ENCODE data around the gene MCHR1.
"Not testable (repeated sequence)": the region's sequence is repeated elsewhere in the genome, so short reads cannot be mapped to it uniquely, and the experiment has no call there.

Gene MCHR1

DNA sequence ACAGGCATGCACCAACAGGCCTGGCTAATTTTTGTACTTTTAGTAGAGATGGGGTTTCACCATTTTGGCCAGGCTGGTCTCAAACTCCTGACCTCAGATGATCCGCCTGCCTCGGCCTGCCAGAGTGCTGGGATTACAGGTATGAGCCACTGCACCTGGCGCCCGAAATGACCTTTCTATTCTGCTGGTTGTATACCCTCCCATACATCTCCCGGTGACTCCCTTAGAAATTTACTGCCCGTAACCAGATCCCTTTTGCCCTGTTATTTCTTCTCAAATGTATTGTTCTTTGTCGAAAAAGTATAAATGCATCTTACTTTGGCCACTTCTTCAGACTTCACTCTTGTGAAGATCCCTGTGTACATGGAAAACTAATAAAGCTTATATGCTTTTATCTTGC is 22.0 kb downstream of the MCHR1 start:
- DNase-seq = no peak

DNA sequence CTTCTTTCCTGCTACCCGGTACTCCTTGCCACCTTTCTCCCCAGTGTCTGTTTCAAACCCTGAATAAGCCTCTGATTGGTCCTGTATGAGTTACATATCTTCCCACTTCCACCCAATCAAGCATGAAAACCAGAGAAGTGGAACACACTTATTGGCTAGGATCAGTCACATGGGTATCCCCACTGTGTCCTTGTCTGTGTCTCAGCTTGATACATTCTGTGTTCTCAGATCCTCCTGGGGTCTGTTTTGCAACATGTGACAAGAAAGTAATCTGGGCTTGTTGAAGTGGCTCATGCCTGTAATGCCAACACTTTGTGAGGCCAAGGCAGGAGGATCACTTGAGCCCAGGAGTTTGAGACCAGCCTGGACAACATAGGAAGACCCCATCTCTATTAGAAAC is 23.9 kb downstream of the MCHR1 start:
- no peak for DNase-seq

GRCh38 chr22:40703736-40704135 is 24.5 kb downstream of the MCHR1 start:
- DNase-seq = no peak

GRCh38 chr22:40705918-40706682 is 26.8 kb downstream of the MCHR1 start:
- DNase-seq = no peak

DNA sequence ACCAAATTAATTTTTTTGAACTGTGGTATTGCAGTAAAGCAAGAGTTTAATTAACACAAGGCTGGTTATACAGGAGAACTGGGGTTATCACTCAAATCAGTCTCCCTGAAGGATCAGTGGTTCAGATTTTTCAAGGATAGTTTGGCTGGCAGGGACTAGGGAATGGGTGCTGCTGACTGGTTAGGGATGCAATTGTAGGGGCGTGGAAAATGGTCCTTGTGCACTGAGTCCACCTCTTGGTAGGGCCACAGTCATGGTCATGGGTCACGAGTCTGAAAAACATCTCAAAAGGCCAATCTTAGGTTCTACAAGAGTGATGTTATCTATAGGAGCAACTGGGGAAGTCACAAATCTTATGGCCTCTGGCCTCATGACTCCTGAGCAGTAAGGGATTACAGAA is 27.9 kb downstream of the MCHR1 start:
- no peak for DNase-seq

DNA sequence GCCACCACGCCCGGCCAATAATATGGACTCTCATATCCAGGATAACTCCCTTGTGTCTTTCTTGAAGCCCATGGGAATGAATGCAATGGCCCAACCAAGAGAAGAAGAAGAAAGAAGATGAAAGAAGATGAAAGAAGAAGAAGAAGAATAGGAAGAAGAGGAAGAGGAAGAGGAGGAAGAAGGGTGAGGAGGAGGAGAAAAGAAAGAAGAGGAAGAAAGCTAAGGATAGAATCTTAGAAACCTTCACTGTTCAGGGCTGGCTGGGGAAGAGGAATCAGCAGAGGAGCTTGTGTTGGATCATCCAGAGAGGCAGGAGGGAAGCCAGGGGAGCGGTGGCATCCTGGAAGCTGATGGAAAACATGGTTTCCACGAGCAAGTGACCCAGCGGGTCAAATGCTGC is 28.9 kb downstream of the MCHR1 start:
- DNase-seq = no peak

DNA sequence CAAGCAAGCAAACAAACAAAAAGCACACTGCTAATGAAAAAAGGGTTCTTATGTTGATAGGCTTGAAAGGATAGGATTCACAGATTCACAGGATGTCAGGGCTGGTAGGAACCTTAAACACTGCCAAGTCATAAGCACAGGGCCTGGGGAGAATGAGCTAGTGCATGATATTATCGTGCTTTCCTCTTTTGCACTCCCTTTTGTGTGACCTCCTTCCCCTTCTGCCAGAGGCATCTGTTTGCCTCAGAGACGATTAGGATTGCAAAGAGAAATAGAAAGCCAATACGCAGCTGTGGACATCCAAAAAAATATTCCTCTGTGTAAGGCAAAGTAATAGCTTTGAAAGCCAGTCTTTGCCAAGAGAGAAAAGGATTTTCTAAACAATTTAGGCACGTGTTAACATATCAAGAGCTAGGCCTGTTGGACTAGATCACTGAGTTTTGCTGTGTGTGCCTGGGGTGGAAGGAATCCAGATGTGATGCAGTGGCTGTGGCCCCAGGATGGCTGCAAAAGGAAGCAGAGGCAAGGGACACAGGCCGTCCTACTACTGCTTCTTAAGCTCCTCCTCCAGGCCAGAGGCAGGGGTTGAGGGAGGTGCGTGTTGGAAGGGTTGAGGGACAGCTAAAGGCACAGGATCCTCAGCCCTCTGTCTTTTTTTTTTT is 30.6 kb downstream of the MCHR1 start:
- DNase-seq = no peak

DNA sequence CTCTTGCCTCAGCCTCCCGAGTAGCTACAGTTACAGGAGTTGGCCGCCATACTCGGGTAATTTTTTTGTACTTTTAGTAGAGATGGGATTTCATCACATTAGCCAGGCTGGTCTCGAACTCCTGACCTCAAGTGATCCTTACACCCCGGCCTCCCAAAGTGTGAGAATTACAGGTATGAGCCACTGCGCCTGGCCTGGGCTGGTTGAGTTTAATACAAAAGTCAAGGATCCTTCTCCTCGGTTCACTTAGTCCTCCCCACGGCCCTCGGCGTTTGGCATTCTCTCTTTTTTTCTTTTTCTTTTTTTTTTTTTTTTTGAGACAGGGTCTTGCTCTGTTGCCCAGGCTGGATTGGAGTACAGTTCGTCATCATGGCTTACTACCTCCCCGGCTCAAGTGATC is 33.0 kb downstream of the MCHR1 start:
- DNase-seq = no peak

DNA sequence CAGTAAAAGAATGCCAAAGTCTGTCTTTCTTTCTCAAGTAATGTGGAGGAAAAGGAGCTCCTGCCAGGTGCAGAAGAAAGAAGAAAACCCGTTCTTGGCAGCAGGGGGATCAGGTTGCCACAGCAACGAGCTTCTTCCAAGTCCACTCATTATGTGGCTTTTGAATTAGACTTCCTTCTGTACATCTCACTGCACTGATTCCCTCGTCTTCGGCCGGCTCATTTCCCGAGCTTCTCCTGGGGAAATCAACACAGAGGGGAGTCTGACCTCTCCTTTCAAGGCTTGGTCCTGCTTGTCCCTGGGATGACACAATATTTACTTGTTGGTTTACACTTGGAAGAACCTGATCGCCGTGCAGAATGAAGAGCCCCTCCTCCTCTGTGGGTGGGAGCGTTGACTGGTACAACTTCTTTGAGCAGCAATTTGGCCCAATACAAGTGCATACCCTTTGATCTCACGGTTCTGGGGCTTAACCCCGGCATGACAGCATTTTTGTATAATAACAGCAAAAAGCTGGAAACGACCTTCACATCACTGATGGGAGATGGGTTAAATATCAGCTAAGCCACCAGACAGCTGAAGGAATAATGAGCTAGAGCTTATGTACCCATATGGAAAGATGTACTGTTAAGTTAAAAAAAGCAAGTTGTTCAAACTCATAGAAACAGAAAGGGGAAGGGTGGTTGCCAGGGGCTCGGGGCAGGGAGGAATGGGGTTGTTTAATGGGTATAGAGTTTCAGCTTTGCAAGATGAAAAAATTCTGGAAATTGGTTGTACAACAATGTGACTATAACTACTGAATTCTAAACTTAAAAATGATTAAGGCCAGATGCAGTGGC is 35.4 kb downstream of the MCHR1 start:
- no peak for DNase-seq

DNA sequence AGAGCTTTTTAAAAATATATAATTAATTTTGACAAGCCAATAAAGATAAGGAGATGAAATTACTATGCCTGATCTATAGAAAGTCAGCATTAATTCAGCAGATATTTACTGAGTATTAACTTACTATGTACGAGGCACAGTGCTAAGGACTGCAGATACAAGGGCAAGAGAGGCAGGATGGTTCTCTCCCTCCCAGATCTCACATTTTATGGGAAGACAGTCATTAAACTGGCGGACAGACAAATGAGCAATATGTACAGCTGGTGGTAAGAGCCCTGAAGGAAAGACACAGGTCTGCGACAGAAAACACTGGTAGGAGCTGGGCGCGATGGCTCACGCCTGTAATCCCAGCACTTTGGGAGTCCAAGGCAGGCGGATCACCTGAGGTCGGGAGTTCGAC is 36.8 kb downstream of the MCHR1 start:
- DNase-seq = no peak

- not testable (repeated sequence) for DNase-seq
Observed at GRCh38 chr22:40717657-40718056, 38.4 kb downstream of the MCHR1 start.

DNA sequence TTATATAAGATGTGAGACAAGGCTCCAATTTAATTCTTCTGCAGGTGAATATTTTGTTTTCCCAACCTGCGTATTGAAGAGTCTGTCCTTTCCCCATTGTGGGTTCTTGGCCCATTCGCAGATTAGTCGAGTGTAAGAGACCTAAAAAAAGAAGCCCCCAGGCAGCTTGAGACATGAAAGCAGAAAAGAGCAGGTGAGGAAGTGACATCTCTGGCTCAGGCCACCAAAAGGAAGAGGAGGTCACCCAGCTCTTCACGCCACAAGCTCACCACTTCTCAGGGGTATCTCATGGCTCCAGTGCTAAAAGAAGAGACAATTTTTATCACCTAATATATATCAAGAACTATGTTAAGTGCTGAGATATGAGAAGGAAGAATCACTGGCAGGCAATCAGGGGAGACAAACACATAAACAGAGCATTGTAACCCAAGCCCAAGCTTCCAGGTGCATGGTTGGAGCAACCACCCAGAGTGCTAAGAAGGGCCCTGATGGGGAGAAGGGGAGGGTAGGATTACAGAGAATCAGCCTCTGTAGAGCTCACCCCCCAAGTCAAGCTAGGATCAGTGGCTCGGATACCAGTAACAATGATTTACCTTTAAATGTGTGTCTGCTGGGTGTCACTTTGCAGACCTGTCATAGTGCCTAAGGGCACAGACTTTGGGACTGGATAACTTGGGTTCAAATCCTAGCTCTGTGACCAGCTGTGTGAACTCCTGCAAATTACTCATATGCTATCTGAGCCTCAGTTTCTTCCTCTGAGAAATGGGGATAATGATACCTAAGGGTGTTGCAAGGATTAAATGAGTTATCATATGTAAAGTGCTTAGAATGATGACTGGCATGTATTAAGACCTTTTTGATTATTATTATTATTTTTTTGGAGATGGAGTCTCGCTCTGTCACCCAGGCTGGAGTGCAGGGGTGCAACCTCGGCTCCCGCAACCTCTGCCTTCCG is 39.2 kb downstream of the MCHR1 start:
- DNase-seq = no peak

- DNase-seq = no peak
Observed at GRCh38 chr22:40719599-40719998, 40.3 kb downstream of the MCHR1 start.

GRCh38 chr22:40720156-40720537 is 40.9 kb downstream of the MCHR1 start:
- not testable (repeated sequence) for DNase-seq

GRCh38 chr22:40720538-40721256 is 41.4 kb downstream of the MCHR1 start:
- DNase-seq = no peak

GRCh38 chr22:40721266-40721665 is 42.0 kb downstream of the MCHR1 start:
- DNase-seq = no peak

DNA sequence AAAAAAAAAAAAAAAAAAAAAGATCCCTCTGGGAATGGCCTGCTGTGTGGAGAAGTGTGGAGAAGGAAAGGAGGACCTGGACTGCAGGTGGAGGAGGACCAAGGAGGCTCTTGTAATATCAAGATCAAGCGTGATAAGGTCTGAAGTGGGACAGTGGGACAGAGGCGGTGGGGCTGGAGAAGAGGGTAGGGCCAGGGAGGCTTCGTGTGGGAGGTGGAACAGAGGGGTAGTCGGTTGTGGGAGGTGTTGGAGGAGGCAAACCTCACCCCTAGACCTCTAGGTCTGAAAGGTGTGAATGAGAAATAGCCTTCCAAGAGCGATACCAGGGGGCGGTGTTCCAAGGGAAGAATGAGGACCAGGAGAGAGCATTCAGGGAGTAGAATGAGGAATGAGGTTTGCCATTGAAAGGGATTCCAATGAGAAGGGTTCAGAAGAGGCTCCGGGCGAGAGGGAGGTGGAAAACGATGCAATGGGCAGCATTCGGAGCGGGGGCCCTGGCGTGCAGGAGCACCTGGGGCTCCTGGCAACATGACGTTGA is 44.2 kb downstream of the MCHR1 start:
- no peak for DNase-seq

- DNase-seq = no peak
Observed at GRCh38 chr22:40726514-40726913, 47.2 kb downstream of the MCHR1 start.

DNA sequence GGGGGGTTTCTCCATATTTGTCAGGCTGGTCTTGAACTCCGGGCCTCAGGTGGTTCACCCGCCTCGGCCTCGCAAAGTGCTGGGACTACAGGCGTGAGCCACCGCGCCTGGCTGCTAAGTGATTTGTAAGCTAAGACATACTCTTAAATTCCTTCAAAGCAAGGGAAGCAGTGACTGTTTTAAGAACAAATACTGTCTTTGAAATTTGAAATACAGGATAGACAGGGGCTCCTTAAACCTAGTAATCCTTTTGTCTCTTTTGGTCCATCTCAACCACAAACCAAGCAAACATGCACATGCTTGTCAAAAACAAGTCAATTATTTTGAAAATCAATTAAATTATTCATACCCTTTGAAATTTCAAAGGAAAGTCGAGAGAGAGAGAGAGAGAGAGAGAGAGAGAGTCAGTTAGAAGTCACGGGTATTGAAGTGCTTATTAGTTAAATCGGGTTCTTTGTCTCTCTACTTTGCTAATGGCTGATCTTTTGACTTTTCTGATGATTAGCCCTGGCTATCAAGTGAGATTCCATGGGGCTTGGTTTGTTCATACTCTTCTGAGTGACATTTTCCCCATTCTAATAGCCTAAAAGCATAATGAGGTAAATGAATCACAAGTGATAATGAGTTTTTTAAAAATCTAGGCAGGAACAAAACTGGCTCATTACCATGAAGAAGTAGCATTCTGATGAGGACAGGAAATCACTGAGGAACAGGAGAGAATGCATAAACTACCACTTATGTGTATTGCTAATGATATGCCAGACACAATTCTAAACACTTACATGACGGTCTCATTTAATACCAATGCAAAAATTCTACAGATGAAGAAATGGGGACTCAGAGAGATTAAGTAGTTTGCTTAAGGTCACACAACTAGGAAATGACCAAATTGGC is 48.0 kb downstream of the MCHR1 start:
- DNase-seq = no peak

DNA sequence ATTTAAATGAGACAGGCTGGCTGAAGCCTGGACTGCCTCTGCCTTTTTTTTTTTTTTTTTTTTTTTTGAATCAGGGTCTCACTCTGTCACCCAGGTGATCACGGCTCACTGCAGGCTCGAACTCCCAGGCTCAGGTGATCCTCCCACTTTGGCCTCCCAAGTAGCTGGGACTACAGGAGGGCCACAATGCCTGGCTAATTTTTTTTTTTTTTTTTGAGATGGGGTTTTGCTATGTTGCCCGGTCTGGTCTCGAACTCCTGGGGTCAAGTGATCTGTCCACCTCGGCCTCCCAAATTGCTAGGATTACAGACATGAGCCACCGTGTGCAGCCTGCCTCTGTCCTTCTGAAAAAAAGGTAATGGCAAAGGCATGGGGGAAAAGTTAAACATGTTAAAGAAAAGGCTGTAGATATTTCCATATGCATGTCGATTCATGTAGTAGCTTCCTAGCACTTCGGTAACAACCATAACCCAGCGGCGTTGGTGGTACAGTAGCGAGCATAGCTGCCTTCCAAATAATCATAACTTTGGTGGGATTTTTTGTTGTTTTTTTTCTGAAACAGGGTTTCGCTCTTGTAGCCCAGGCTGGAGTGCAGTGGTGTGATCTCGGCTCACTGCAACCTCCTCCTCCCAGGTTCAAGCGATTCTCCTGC is 48.8 kb downstream of the MCHR1 start:
- no peak for DNase-seq
